Activated effector memory CD4-positive, alpha-beta T cell treated with Interleukin-2 at 50 U/mL for 16 hours (primary cell): Measurements from ENCODE around the gene AXL.
A peak's percentile ranks its signal among the peaks of the same experiment; 100 is the strongest.
"Not testable (repeated sequence)": the region's sequence is repeated elsewhere in the genome, so short reads cannot be mapped to it uniquely, and the experiment has no call there.

ENCODE experiments used
- DNase-seq: peaks from one replicate; pipeline ENCODE4 v3.0.0-alpha.2; 2020

The AXL gene

GRCh38 chr19:41278478-41278877 is 59.5 kb downstream of the AXL start:
- no peak for DNase-seq

- DNase-seq: no peak
These were observed 69.9 kb downstream of the AXL start for GRCh38 chr19:41288673-41289530.

- DNase-seq: not testable (repeated sequence)
These were observed 70.8 kb downstream of the AXL start for GRCh38 chr19:41289814-41290213.

- no peak for DNase-seq
These were observed 75.4 kb downstream of the AXL start for GRCh38 chr19:41294393-41294792.

DNA sequence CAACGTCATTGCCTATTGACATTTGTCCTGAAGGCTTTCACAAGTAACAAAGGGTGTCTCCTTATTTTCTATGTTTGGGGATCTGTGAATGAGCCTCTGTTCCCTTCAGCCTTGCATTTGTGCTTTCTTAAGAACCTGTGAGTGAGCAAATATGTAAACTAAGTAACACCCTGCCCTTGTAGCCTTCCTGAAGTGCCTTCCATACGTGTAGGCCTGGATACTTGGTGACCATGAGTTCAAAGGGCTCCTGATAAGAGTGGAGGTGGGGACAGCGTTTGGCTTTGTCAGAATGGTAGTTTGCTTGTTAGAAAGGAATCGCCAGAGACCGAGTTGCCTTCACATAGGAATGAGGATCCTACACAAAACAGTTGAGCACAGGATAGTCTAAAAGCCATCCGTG is 76.5 kb downstream of the AXL start:
- DNase-seq: no peak

DNA sequence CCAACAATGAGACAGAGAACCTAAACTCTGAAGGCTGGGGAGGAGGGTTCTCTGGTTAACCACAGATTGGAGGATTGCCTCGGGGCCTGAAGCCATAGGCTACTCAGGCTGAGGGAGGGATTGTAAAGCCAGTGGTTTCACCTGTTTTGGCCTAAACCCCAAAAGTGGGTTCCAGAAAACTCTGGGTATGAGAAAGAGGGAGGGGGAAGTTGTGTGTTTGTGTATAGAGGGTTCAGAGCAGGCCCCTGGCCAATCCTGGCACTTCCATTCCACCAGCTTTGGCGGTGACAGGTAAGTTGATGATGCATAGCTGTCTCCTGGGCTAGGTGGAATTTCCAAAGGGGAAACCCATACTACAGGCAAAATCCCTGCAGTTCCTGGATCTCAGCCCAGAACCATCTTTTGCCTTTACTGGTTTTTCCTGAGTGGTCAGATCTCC is 77.4 kb downstream of the AXL start:
- DNase-seq: no peak

DNA sequence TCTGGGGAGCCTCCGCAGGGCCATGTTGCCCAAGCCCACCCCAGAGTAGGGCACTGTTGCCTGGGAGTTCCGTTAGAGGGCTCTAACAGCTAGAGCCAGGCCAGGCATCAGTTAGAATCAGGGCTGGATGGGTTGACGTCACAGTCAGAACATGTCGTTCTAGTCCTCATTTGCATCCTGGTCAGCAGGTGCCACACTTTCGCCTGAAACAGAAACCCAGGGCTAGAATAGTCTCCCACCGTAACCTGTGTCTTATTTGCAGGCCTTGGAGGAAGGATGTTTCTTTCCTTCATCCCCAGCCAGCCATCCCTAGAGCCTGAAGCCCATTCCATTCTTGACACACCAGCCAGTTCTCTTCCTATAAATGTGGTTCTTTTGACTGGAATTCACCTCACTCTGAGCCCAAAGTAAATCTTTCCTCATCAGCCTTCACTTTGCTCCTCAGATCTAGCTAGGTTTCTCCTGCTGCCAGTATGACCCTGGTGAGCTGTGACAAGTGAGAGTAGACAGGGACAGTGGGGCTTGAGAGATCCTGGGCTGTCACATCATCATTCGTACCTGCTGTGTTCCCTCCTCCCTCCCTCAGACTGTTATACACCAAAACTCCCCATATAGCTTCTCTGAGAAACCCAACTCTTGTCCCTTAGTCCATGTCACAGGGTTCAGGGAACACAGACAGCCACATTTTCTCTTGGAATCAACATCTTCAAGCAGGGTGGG is 78.8 kb downstream of the AXL start:
- DNase-seq: no peak

GRCh38 chr19:41298348-41298964 is 79.4 kb downstream of the AXL start:
- DNase-seq: no peak

GRCh38 chr19:41299046-41299754 is 80.2 kb downstream of the AXL start:
- no peak for DNase-seq

DNA sequence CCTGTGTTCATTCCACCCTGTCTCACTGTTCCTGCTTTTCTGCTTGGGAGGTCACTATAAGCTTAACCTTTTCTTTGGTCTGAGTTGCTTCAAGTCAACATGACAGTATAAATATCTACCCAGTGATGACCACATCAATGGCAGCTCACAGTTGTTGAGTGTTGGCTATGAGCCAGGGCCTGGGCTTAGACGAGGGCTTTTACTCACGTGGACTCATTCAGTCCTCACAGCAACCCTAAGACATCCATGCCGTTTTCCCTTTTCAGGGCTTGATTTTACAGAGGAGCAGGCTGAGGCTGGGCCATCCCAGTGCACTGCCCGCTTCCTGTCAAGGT is 80.7 kb downstream of the AXL start:
- DNase-seq: no peak

- DNase-seq: no peak
These were observed 81.5 kb downstream of the AXL start for GRCh38 chr19:41300555-41300954.

DNA sequence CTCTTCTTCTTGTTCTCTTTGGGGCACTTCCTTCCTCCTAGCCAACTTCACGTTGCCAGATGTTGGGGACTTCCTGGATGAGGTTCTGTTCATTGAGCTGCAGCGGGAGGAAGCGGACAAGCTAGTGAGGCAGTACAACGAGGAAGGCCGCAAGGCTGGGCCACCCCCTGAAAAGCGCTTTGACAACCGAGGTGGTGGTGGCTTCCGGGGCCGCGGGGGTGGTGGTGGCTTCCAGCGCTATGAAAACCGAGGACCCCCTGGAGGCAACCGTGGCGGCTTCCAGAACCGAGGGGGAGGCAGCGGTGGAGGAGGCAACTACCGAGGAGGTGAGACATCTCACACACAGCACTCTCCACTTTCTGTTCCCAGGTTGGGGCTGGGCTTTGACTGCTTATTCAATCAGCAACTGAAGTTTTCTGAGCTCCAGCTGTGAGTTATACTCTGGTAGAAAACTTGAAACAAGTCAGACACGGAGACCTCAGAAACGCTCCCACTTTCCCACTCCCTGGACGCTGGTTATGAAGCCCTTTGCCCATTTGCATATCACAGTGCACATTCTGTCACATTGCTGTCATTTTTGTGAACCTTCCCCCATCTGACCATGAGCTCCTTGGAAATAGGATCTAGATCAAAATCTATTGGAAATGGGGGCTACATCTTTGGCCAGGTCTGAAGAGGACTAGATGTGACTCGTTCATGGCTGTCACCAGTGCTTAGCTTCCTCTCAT is 83.8 kb downstream of the AXL start:
- DNase-seq: peak; percentile 50

GRCh38 chr19:41303954-41304353 is 84.9 kb downstream of the AXL start:
- no peak for DNase-seq

DNA sequence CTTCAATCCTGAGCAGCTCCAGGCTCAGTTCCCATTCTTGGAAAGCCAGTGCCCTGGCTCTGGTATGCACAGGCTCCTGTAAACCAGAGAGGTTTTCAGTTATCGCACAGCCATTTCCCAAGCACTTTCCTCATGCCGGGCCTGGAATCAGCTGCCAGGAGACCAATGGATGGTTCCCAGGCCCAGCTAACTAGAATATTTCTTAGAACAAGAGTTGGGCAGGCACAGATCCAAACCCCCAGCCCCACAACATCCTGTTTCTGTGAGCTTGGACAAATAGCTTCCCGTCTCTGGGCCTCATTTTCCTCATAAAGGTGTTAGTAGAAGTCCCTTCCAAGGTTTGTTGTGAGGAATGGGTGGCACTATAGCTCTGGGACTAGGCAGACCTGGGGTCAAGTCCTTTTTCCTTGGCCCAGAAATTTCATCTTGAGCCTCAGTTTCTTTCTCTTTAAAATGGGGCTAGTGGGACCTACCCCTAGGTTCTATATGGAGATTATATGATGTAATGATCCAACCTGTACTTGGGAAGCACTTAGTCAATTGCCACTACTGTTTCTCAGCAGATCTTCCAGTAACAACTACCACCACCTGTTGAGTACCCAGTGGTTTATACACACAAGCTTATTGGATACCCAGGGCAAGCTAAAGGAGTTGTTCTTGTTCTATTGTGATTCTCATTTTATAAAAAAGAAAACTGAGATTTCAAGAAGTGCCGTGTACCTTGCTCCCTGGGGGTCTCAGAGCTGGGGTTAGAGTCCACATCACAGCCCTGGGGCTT is 85.9 kb downstream of the AXL start:
- DNase-seq: no peak

DNA sequence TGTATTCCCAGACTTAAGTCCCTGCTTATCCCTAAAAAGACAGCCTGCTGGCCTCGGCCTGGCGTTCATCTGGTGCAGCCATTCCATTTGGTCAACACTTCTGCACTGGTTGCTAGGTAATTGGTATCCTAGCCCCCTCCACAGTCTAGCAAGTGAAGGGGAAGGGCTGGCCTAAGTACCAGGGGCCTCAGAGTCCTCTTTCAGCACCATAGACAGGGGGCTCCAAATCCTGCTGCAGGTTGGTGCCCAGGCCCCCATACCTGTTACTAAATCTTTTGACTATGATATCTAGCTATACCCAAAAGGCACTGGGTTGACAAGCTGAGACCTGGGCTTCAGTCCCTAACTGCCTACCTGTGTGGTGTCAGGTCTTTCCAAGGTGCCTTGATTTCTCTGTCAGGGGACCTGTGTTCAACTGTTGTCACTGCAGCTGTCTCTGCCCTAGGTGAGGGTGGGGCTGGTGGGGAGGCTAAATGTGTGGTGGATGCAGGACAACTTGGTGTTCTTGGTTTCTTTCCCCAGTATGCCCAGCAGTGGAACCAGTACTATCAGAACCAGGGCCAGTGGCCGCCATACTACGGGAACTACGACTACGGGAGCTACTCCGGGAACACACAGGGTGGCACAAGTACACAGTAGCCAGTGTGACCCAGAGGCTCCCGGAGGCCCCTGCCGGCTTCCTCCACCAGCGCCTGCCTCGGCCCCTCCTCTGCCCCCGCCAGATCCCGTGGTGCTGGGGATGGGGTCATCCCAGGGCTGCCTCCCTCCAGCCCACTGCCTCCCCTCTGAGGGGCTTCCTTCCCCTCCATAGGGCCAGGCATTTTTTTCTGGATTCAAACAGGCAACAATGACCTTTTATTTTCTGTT is 87.1 kb downstream of the AXL start:
- no peak for DNase-seq

- no peak for DNase-seq
These were observed 88.3 kb downstream of the AXL start for GRCh38 chr19:41307090-41307875.

GRCh38 chr19:41307954-41308449 is 89.0 kb downstream of the AXL start:
- no peak for DNase-seq

DNA sequence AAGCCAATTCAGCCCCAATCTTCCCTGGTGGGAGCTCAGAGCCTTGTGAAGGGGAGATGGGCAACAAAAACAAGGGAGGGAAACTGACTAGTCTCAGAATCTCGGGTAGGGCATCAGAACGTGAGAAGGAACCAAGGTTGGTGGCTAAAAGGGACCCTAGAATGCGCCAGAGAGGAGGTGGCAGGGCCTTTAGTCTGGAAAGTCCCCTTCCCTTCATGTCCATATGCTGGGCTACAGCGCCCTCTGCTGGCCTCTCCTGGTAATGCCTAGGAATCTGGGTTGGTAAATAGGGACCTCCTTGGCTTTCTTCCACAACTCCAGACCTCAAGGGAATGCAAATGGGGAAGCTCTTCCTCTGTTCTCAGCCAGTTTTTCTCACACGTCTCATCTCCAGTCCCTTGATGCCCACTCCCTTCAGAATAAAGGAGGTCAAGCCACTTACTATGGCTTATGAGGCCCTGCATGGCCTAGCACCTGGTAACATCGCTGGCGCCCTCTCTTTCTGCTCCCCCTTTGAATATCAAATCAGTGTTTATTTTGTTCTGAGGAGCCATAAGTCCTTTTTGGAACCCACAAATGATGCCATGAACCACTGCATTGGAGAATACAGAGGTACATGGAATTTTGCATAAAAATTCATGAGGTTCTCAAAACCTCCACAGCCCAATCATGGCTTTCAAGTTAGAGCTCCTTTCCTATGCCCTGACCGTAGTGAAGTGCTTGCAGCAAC is 89.6 kb downstream of the AXL start:
- DNase-seq: peak; percentile 86
